Stimulated activated CD8-positive, alpha-beta memory T cell treated with anti-CD3 and anti-CD28 coated beads, Interleukin-12 subunit alpha, Interleukin-12 subunit beta, amount 100 ng/mL, for 4 hours (primary cell): Measurements from ENCODE around the gene ARFGAP2.
A peak's percentile ranks its signal among the peaks of the same experiment; 100 is the strongest.

Experiments
- DNase-seq: peaks from one replicate; pipeline ENCODE4 v3.0.0-alpha.2; 2020; ENCODE audit warnings: low read depth

ARFGAP2 gene

DNA sequence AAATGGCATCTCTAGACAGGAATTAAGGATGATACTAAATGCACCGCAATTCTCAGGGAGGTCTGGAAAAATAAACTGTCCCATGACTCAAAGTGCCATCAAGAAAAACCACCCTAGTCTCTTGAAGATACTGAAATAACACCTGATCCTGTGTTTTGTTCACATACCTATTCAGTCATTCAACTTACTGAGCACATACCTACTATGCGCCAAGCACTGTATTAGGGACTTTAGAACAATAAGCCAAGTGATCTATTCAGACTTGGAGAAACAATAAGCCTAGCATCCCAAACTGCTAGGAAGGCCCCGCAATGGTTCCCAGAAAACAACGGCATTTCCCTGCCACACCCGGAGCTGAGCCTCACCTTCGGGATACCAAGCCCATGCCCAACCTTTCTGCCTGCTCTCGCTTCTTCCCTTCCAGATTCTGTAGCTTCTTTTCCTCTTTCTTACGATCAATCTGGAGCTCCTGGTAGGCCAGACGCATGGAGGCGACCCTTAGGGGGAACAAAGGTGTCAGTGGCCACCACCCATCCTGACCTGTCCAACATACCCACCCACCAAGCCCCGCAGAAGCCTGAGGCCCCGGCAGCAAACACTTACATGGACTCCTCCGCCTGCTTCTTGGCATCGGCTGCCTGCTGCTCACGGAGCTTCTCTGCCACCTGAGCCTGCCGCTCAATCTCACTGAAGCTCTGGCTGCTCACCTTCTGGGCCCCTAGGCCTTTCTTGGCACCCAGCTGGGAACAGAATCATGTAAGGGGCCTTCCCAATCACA lies 5.4 kb downstream of the ARFGAP2 start:
- DNase-seq, result no peak

DNA sequence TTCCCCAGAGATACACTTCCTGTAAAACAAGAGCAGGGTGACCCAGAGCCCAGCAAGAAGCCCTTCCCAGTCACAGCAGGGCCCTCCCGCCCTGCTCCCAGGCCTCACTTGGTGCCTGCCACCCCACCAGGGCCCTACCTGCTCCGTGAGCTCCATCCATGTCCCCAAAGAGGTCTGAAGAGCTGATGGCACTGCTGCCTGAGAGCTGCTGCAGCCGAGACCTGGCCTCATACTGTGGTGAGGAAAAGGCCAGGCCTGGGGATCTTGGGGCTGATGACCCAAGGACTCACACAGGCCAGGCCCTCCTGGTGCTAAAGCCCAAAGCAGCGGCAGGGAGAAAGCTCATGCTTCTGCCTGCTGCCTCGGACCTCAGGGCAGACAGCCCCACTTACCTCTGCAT lies 10.3 kb downstream of the ARFGAP2 start:
- no peak for DNase-seq

DNA sequence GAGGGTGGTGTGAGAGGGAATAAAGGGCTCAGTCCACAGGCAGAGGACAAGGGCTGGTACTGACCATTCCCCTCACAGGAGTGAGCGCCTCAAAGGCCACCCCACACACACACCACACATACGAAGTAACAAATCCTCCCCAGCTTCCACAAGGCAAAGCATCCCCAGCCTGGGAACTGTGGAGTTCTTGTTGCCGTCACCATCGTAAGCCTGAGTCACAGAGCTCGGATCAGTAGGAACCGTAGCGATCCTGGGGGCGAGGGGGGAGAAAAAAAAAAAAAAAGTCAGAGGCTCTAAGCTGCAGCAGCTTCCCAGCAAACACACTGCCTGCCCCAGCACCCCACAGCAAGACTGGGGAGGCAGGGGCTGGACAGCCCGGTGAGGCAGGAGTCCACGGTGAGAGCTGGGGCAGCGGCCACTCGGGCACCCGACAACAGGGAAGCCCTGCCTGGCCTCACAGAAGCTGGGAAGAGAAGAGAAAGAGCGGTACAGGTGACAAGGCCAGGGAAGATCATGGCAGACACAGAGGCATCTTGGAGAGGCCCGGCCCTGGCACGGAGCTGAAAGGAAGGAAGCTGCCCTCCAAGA lies 11.3 kb downstream of the ARFGAP2 start:
- no peak for DNase-seq

DNA sequence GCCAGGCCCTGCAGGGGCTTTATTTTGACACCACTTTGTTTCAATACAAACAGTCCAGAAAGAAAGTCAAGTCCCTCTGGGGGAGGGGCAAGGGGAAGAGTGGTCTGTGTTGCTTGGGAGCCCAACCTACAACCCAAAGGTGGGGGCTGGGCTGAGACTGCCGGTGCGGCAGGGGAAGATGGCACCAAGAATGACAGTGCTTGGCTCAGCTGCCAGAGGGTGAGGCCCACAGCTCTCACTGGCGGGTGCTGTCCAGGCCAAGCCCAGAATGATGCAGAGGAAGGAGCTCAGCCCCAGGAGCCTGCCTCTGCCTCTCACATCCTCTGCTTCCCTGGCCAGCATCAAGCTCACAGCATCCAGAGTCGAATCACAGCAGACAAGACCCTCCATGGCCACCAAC lies 12.4 kb downstream of the ARFGAP2 start:
- no peak for DNase-seq

DNA sequence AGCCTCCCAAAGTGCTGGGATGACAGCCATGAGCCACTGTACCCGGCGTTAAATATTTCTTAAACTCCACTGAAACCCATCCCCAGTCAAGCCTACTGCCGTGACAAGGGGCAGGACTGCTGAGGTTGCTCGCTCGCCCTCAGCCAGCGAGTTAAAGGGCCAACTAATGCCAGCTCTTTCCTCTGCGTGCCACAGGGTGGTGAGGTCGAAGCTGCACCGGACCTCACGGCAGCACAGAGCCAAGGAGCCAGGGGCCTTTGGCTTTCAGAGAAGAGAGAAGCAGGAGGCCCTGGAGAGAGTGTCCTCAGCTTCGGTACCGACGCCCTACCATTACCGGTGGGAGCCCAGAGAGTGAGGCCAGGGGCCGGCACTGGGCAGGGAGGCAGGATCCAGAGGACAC lies 12.8 kb downstream of the ARFGAP2 start:
- no peak for DNase-seq

DNA sequence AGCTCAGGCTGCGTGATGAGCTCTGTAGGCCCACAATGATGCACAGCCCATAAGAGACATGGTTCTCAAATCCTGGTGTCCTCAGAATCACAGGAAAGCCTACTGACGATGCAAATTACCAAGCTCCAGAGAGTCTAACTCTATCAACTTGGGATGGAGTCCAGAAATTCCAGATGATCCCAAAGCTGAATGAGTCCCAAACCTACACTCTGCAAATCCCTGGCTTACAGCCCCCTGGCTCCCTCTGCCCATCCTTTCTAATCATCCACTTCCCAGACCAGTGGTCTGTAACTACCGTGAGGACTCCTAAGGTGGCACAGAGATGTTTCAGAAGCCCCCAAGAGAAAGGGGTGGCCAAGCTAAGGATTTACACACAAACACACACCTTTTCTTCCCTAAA lies 13.5 kb downstream of the ARFGAP2 start:
- DNase-seq, result no peak

DNA sequence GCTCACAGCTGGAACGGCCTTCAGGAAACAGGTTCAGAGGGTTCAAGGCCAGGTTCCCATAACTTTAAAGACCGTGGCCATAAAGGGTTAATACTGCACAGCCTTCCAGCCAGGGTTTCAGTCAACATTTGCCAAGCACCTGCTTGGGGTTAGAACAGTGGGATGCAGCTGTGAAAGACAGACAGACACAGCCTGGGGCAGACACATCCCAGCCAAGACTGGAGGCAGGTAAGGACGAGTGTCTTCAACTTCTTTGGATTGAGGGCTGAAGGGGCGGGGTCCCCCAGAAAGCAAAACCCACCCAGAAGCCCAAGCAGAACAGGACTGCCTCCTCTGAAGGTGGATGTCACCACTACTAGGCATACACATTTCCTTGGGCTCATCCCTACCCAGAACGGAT lies 14.3 kb downstream of the ARFGAP2 start:
- no peak for DNase-seq

DNA sequence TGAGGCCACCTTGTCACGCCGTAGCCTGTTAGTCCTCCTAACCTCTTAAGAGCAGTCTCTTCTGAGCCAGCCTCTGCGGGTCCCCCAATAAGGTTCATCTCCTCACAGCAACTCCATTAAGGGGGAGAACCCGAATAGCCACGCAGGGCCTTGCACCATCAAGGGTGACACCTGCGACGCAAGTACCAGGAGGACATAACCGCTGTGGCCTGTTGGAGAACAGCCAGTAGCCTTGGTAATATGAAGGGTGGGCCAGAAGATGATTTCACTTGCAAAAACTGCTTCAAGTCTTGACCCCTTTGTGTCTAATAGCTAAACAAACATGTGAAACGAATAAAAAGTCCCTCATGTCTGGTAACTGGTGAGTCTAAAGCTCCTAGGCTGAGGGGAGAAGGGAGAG lies 14.8 kb downstream of the ARFGAP2 start:
- DNase-seq, result no peak

DNA sequence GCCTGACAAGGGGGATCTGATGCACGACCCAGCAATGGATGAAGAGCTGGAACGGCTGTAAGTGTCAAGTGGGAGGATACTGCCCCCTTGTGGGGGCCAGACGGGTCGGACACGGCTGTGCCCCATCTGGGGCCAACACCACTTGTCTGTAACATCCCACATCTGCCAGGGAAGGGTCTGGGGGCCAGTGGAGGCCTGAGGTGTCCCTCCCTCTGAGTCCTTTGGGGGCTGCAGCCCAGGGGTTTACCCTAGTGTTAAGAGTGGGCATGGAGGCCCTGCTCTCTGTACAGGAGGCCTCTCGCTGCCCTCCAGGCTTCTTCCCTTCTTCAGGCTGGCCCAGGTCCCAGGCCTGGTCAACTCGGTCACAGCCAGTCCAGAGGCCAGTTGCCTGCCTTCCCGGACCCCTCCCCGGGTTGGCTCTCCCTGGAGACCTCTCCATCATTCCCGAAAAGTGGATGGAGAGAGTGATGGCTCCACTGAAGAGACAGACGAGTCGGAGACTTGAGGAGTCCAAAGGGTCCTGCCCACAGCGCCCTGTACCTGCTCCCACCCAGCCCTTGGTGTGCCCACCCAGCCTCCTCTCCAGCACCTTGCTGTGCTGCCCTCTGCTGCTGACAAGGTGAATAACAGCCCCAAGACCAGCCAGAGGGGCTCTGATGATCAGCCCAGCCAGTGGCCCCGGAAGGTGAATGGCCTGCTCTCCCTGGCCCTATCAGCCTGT lies 15.4 kb downstream of the ARFGAP2 start:
- peak; percentile 17 for DNase-seq

DNA sequence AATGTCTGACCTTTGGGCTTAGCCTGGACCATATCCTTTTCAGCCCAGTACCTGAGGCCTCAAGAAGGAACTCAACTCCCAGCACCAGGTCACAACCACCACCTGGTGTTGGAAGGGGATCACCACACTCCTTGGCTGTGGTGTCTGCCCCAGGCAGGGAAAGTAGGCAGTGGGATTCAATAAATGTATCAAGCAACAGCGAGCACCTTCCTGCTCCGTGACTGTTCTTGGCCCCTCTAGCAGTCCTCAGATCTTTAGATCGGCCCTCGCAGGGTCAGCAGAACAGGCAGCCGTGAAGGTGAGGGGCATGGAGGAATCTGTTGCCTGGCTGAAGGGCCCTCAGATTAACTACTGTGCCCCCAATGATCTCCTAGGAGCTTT lies 15.9 kb downstream of the ARFGAP2 start:
- no peak for DNase-seq

DNA sequence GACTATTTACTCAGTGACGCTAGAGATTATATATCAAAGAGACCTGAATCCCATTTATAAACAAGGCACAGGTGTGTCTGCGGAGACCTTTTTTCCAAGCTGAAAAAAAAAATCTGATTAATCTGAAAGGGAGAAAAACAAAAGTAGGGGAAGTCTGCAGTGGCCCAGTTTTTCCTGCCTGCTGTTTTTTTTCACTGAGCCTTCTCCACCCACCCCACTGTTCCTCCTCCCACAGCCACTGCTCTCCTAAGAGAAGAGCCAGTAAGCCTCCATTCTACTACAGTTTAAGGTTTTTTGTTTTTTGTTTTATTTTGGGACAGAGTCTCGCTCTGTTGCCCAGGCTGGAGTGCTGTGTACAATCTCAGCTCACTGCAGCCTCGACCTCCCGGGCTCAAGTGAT lies 18.4 kb downstream of the ARFGAP2 start:
- no peak for DNase-seq

DNA sequence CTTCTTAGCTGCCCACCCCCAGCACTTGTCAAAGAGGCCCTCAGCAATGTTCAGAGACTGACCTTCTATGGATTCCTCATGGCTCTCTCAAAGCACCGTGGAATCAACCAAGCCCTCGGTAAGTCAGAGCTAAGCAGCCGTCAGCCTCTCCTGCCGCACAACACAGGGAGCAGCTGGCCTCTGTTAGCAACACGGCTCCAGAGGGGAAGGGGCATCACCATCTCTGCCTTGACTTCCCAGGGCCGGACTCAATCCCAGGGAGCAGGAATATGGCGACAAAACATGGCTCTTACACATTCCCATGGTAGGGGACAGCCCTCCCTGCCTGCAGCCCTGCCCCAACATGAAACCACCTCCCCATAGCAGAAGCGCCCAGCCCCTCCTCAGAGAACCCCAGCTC lies 18.9 kb downstream of the ARFGAP2 start:
- DNase-seq, result no peak

DNA sequence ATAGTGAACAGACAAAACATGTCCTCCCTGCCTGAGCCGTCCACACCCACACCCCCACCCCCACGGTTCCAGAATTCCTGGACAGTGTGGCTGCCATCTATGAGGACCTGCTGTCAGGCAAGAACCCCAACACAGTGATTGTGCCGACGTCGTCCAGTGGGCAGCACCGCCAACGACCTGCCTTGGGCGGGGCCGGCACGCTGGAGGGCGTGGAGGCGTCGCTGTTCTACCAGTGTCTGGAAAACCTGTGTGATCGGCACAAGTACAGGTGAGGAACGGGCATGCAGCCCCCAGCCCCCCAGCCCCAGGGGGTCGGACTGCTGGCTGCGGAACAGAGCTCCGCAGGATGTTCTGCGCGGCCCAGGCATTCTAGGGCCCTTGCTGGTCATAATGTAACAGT lies 19.7 kb downstream of the ARFGAP2 start:
- no peak for DNase-seq

DNA sequence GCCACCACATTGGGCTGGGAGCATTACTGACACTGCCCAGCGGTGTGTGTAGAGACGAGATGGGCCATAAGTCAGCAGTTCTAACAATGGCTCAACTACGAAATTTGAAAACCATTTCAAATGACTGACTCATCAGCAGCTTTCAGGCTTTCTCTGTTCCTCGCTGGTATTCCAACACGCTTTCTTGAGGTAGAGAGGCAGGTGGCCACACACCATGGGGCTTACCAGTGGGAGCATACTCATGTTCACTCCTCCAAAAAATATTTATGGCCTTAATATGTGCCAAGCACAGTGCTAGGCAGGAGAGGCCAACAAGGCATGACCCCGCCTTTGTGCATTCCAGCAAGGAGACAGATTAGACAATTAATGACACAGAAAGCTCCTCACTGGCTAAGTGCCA lies 20.3 kb downstream of the ARFGAP2 start:
- no peak for DNase-seq

DNA sequence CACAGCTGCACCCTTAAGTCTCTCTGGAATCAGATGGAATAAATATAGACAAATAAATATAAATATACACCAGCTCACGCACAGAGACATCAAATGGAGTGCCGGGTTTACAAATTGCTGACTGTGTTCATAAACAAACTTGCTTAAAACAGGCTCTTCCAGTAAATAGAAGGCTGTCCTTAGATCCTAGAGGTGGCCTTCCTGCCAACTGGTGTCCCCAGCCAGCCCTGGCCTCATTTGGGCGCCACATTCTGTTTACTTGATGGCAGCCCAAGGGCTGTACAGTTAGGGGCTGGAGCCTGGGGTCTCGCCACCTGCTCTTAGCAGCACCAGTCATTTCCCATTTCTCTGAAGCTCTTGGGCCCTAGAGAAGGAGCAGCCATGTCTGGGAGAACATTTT lies 20.8 kb downstream of the ARFGAP2 start:
- no peak for DNase-seq

DNA sequence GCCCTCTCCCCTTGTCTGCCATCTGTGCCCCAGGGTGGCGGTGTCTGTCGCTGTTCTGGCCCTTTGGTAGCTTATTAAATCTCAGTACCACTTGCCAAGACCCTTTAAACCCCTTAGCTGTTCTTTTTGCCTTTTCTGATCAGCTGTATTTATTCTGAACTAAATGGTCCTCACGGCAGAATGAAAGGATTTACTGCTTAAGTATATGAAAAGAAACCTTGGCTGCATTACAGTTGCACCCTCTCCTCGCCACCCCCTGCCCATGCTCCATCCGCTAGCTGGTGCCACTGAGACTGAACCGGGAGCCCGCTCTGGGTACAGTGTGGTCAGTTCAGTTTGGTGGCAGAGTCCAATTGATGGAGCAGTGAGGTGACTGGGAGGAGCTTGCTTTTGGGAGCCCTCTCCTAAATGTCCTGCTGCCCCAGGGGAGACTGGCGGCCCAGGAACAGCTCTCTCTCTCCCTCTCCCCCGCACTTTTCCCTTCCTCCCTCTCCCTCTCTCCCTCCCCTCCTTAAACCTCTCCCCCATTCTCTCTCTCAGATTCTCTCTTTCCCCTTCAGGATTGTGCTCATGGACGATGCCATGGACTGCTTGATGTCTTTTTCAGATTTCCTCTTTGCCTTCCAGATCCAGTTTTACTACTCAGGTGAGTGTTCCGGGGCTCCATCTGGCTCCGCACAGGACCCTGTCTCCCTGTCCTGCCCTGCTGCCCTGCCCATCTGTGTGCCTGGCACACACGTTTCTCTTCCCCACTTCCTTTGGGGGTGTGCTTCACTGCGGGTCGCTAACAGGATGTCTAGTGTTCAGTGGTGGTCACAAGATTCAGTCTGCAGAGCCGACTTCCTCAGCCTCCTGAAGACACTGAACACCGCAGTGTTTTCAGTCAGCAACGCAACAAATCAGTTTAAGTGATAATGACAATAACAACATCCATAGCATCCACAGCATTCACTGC lies 21.8 kb downstream of the ARFGAP2 start:
- DNase-seq, result no peak

DNA sequence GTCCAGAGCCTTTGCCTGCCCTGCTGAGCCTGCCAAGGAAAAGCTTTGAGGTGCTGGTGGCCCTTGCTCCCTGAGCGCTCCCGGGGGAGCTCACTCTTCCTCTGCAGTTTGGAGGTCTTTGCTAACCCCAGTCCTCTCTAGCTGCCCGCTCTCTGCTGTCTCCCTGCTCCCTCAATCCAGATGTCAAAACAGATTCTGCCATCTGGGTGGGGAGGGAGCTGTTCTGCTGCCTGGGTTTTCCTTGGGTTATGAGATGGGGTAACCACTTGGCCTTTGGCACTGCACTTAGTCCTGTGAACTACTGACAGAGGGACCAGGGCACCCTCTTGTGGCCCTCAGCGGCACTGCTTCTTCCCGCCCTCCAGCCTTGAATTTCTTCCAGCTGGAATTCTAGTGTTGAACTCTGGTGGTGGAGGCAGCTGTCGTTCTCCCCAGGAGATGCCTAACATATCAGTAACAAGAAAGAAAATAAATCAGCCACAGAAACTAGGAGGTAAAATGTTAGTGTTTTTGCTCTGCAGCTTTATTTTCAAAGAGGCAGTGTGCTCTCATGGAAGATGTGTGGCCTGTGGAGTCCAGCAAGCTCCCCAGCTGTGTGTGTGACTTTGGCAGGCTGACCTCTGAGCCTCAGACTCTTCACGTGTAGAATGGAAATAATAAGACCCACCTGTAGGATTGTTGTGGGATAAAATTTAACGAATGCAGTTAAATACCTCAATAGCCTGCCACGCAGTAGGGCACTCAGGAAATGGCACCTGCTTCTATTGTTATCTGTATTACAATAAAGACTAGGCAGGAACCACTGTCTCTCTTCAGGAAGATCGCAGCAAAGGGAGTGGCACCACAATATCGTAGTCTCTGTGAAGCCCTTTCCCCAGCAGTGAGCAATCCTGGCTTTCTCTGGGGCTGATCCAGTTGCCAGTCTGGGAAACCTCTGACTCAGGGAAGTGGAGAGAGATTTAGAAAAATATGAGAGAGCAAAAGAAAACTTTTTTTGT lies 23.4 kb downstream of the ARFGAP2 start:
- no peak for DNase-seq

DNA sequence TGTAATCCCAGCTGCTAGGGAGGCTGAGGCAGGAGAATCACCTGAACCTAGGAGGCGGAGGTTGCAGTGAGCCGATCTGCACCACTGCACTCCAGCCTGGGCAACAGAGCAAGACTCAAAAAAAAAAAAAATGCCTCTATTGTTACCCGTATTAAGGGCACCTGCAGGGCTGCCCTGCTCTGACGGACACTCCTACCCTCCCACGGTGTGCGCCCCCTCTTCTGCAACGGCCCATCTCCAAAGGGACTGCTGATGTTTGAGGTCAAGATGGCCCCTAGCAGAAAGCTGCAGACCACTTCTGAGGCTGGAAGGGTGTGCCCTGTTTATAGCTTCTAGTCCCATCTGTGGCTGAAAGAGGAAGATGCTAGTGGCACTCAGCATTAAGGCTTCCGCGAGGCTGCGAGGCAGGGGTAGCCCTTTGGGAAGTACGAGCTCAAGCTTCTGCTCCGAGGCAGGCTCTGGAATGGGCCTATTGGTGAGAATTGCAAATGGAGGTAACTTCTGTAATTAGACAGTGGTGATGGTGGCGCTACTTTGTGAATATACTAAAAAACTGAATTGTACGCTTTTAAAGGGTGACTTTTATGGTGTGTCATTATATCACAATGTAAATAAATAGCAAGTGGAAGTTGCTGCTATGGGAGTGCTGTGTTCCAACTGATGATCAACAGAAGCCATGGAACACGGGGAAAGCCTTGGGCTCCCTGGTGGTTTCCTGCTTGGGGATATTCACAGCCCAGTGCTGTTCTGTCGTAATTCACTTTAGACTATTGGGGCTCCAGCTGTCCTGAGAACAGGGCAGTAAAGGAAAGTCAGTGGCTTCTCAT lies 24.3 kb downstream of the ARFGAP2 start:
- no peak for DNase-seq

DNA sequence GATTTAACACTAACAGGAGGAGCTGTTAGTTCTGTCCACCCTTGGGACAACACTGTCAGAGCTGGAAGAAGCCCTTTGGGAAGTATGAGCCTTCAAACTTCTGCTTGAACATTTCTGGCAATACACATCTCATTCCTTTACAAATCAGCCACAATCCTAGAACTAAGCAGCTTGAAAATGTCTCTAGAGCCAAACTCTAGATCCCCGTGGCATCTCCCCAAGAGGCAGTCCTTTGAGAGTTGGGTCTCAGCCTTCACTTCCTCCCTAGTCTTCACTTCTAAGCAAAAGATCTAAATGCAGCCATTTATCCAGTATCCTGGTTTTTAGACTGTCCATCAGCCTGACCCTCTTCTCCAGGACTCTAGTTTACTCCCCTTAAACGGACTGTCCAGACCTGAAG lies 26.9 kb downstream of the ARFGAP2 start:
- DNase-seq, result no peak

DNA sequence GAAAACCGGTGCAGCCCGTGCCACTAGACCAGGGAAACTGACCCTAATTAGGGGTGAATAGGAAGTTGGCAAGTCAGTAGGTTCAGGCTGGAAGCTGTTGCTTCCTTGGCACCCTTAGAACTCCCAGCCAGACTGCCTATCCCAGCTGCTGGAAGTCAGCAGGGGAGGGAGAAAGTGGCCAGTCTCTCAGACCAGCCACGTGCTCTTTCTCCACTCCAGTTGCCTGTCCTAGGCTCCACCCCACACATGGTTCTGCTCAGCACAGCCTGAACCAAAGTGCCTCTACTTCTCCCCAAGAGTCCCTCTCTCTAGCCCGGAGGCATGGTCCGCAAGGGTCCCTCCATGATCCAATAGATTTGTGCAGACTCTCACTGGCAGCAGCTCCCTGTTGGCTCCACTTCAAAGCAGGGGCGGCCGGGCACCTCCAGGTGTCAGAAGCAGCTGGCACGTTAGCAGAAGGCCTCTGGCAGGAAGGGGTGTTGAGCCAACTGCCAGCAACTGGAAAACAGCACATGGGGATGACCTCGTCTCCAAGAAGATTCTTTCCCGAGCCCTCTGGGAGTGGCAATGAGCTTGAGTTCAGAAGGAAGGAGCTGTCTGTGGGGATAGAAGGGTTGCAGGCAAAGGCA lies 27.7 kb downstream of the ARFGAP2 start:
- DNase-seq, result no peak
